Measurements from ENCODE around the gene NUP50. TPM values are rescaled to one million over a fixed set of nuclear protein-coding genes. Genes with fewer than 3 reads are reported as not detected.

NUP50 gene
- total and polyA plus RNA-seq, 2 of the 13 experiments (the other 11 are each of a cell fraction or from before 2014, with no cell fraction given), result 14.2 to 52.4 TPM

DNA sequence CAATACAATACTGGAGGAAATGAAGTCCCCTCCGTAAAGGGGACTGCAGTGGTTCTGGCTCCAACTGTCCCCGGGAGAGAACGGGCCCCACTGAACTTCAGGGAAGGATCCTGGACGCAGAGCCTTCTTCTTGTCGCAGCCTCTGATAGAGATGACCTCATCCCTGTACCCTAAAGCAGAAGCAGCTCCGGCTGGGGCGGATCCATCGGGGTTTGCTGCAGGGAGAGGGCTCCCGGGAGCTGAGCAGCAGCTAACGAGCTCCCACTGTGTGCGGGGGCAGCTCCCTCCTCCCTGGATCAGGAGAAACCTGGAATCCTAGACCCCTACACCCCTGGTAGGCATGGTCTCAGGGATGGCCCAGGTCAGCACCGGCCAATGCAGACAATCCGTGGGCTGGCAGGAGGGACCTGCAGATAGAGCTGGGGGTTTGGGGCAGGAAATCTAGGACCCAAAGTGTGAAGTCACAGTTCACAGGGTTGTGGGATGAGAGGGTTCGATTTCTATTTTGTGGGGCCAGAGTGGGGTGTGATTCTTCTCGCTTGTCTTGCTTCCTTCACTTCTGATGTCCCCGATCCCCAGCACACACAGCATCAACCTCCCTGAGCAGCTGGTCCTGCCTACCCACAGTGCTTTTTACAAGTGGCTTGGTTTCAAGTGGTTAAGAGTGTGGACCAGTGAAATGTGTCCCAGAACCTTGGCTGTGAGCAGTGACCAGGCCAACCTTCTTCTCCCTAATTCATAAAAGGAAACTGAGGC is 64.1 kb downstream of the NUP50 start:
- Histone ChIP-seq H3K27me3 (ENCODE audit: control insufficient read depth in 1 of 2, insufficient read depth in 2 of 2, low read length in 2 of 2) (no peaks in the 10 kb centered on the region), H4K20me1 (ENCODE audit: insufficient read depth, low read length) (no peaks in the 10 kb centered on the region; the same call in 1 of the 2 replicates), H3K4me2 (ENCODE audit: low read depth, low read length) (no peak overlapping the region), H3K9ac (ENCODE audit: insufficient read depth, low read depth, low read length) (no peak overlapping the region), H3K27ac (ENCODE audit: extremely low read length, insufficient read depth, low read length) (no peak overlapping the region), H3K9me3 (ENCODE audit: low read length) (no peaks in the 10 kb centered on the region), H3K4me3 (replicated peaks in 1 of 3; ENCODE audit: insufficient read depth in 1 of 3, low read depth in 2 of 3, low read length in 3 of 3) (no peak overlapping the region), H3K4me1 (ENCODE audit: insufficient read depth, low read length) (peaks cover 53% of the 10 kb centered on the region), H3K36me3 (replicated peaks in 1 of 2; ENCODE audit: control insufficient read depth in 1 of 2, insufficient read depth in 2 of 2, low read length in 2 of 2) (no peaks in the 10 kb centered on the region), H2AFZ (ENCODE audit: low read length) (no peak overlapping the region), H3K79me2 (ENCODE audit: insufficient read depth, low read length) (peaks cover 9% of the 10 kb centered on the region)
- no peak for DNase-seq (ENCODE audit: low spot score)
- in situ Hi-C loops (cut with HindIII; ENCODE audit: extremely low pct_ligation_motif_present, low pct_unique_long_range_greater_than_20kb) (no loop called here), intact Hi-C loops (cut with micrococcal nuclease; ENCODE audit: unreplicated experiment) (no loop called here)
- CTCF ChIA-PET (ENCODE audit: low intra/inter-chr PET ratio, low total read pairs), result no interaction called here
- POLR2A ChIA-PET, result no interaction called here
- FAIRE-seq, result no peak
- BruUV-seq (replicated peaks), result no TSS peak
- ATAC-seq, result no peak
- TF ChIP-seq ZNF644 (CRISPR knock-in tag; IDR thresholded peaks at IDR 0.05; ENCODE audit: low read depth), result no peak
- no peak for TF ChIP-seq ONECUT2 (CRISPR knock-in tag; IDR thresholded peaks at IDR 0.05)
- no peak for TF ChIP-seq NFIC (IDR thresholded peaks at IDR 0.05; ENCODE audit: low read length)
- 0 out of 4 replicates have a peak, but pooled peaks of 1 of the 2 experiments have one; percentile 5 for TF ChIP-seq POLR2A (IDR thresholded peaks at IDR 0.05; ENCODE audit: insufficient read depth in 1 of 2, low read depth in 2 of 2, low read length in 2 of 2)
- TF ChIP-seq RBFOX2 (IDR thresholded peaks at IDR 0.05; ENCODE audit: low read depth, low read length), result no peak
- TF ChIP-seq, protein P1, sequence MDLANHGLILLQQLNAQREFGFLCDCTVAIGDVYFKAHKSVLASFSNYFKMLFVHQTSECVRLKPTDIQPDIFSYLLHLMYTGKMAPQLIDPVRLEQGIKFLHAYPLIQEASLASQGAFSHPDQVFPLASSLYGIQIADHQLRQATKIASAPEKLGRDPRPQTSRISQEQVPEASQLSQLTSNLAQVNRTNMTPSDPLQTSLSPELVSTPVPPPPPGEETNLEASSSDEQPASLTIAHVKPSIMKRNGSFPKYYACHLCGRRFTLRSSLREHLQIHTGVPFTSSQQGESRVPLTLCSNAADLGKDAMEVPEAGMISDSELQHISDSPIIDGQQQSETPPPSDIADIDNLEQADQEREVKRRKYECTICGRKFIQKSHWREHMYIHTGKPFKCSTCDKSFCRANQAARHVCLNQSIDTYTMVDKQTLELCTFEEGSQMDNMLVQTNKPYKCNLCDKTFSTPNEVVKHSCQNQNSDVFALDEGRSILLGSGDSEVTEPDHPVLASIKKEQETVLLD (CRISPR knock-in tag; IDR thresholded peaks at IDR 0.05; ENCODE audit: low read depth), result no peak
- TF ChIP-seq, protein P2, sequence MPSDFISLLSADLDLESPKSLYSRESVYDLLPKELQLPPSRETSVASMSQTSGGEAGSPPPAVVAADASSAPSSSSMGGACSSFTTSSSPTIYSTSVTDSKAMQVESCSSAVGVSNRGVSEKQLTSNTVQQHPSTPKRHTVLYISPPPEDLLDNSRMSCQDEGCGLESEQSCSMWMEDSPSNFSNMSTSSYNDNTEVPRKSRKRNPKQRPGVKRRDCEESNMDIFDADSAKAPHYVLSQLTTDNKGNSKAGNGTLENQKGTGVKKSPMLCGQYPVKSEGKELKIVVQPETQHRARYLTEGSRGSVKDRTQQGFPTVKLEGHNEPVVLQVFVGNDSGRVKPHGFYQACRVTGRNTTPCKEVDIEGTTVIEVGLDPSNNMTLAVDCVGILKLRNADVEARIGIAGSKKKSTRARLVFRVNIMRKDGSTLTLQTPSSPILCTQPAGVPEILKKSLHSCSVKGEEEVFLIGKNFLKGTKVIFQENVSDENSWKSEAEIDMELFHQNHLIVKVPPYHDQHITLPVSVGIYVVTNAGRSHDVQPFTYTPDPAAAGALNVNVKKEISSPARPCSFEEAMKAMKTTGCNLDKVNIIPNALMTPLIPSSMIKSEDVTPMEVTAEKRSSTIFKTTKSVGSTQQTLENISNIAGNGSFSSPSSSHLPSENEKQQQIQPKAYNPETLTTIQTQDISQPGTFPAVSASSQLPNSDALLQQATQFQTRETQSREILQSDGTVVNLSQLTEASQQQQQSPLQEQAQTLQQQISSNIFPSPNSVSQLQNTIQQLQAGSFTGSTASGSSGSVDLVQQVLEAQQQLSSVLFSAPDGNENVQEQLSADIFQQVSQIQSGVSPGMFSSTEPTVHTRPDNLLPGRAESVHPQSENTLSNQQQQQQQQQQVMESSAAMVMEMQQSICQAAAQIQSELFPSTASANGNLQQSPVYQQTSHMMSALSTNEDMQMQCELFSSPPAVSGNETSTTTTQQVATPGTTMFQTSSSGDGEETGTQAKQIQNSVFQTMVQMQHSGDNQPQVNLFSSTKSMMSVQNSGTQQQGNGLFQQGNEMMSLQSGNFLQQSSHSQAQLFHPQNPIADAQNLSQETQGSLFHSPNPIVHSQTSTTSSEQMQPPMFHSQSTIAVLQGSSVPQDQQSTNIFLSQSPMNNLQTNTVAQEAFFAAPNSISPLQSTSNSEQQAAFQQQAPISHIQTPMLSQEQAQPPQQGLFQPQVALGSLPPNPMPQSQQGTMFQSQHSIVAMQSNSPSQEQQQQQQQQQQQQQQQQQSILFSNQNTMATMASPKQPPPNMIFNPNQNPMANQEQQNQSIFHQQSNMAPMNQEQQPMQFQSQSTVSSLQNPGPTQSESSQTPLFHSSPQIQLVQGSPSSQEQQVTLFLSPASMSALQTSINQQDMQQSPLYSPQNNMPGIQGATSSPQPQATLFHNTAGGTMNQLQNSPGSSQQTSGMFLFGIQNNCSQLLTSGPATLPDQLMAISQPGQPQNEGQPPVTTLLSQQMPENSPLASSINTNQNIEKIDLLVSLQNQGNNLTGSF (CRISPR knock-in tag; IDR thresholded peaks at IDR 0.05), result no peak
- WGBS (ENCODE audit: low lambda C conversion rate), result 93% methylated on average over 16 of the region's 16 CpGs
